Uterus (tissue), 4 donors: Measurements from ENCODE around the gene PAH. TPM values are rescaled to one million over a fixed set of nuclear protein-coding genes. Genes with fewer than 3 reads are reported as not detected.
"Not testable (repeated sequence)": the region's sequence is repeated elsewhere in the genome, so short reads cannot be mapped to it uniquely, and the experiment has no call there.

ENCODE experiments used
- DNase-seq, 2 donors: peaks; one replicate each; pipeline ENCODE4 v3.0.0-alpha.2; 2019 to 2020
- H3K27ac ChIP-seq, 2 donors: fragments of 200-600 bp; sonication (generic); 1 replicate in 1 of 2; 2 replicates in 1 of 2; pipeline ENCODE4 v1.5.1; 2016 to 2018
- H3K27me3 ChIP-seq, 2 donors: fragments of 200-600 bp; sonication (generic); one replicate each; pipeline ENCODE4 v1.5.1; 2018 to 2019; ENCODE audit warnings: control low read depth in 1 of 2
- H3K36me3 ChIP-seq, 2 donors: fragments of 200-600 bp; sonication (generic); one replicate each; pipeline ENCODE4 v1.5.1; 2019; ENCODE audit warnings: control low read depth in 1 of 2
- H3K4me1 ChIP-seq, 2 donors: fragments of 200-600 bp; sonication (generic); one replicate each; pipeline ENCODE4 v1.5.1; 2018 to 2019; ENCODE audit warnings: control low read depth in 1 of 2
- H3K4me3 ChIP-seq, 2 donors: fragments of 200-600 bp; sonication (generic); 1 replicate in 1 of 2; 2 replicates in 1 of 2; pipeline ENCODE4 v1.5.1; 2018 to 2019; ENCODE audit warnings: mild to moderate bottlenecking in 1 of 2
- H3K9me3 ChIP-seq, 2 donors: fragments of 200-600 bp; sonication (generic); one replicate each; pipeline ENCODE4 v1.5.1; 2019; ENCODE audit warnings: control low read depth in 1 of 2
- POLR2A ChIP-seq, 2 donors: fragments of 450-650 bp; IDR thresholded peaks; one replicate each; pipeline ENCODE4 v1.6.1; 2016; ENCODE audit warnings: antibody characterized with exemption in 2 of 2, mild to moderate bottlenecking in 1 of 2, moderate library complexity in 1 of 2
- intact Hi-C: fragments of 100-400 bp; cut with DNase I; formaldehyde crosslinking; loops from one replicate; pipeline ENCODE4 v1.15.1; 2023; ENCODE audit warnings: low total_unique reads
- total RNA-seq, 4 donors: library from RNA; depleted of rRNA in 3 of 4; stranded (reverse); fragments of >200 nt in 3 of 4; gene quantifications; one replicate each; pipeline versions ENCODE4 v1.1.0 to v1.2.4, GENCODE V29; 2014 to 2023
- TF ChIP-seq, protein P1 (sequence below), 4 experiments: fragments of 200-600 bp in 2 of 4; fragments of 450-650 bp in 2 of 4; sonication (generic) in 2 of 4; IDR thresholded peaks; one replicate each; pipeline ENCODE4 v1.5.1; 2016 to 2019; ENCODE audit warnings: antibody characterized with exemption in 4 of 4, mild to moderate bottlenecking in 2 of 4, moderate library complexity in 1 of 4
- donor health status: DM: yes; HTN: yes; CAD: no.

The PAH gene
- total RNA-seq, 4 donors from 2014 or later, result 0.18 TPM; not detected in 3

GRCh38 chr12:102833687-102834441 lies 83.2 kb downstream of the PAH start:
- Histone ChIP-seq H3K4me1 (no peaks in the 10 kb centered on the region), H3K36me3 (no peaks in the 10 kb centered on the region), H3K9me3 (no peaks in the 10 kb centered on the region), H3K27me3 (no peaks in the 10 kb centered on the region), H3K4me3 (no peak overlapping the region), H3K27ac (no peak overlapping the region)
- TF ChIP-seq POLR2A (IDR thresholded peaks at IDR 0.05), result no peak
- TF ChIP-seq, protein P1, sequence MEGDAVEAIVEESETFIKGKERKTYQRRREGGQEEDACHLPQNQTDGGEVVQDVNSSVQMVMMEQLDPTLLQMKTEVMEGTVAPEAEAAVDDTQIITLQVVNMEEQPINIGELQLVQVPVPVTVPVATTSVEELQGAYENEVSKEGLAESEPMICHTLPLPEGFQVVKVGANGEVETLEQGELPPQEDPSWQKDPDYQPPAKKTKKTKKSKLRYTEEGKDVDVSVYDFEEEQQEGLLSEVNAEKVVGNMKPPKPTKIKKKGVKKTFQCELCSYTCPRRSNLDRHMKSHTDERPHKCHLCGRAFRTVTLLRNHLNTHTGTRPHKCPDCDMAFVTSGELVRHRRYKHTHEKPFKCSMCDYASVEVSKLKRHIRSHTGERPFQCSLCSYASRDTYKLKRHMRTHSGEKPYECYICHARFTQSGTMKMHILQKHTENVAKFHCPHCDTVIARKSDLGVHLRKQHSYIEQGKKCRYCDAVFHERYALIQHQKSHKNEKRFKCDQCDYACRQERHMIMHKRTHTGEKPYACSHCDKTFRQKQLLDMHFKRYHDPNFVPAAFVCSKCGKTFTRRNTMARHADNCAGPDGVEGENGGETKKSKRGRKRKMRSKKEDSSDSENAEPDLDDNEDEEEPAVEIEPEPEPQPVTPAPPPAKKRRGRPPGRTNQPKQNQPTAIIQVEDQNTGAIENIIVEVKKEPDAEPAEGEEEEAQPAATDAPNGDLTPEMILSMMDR (IDR thresholded peaks at IDR 0.05), result no peak
- intact Hi-C loops, result no loop called here
- DNase-seq, result no peak

GRCh38 chr12:102832826-102833225 lies 84.2 kb downstream of the PAH start:
- H3K36me3 ChIP-seq, H3K27me3 ChIP-seq, DNase-seq, H3K27ac ChIP-seq, H3K4me3 ChIP-seq, H3K4me1 ChIP-seq, intact Hi-C loops, H3K9me3 ChIP-seq: not testable (repeated sequence)

DNA sequence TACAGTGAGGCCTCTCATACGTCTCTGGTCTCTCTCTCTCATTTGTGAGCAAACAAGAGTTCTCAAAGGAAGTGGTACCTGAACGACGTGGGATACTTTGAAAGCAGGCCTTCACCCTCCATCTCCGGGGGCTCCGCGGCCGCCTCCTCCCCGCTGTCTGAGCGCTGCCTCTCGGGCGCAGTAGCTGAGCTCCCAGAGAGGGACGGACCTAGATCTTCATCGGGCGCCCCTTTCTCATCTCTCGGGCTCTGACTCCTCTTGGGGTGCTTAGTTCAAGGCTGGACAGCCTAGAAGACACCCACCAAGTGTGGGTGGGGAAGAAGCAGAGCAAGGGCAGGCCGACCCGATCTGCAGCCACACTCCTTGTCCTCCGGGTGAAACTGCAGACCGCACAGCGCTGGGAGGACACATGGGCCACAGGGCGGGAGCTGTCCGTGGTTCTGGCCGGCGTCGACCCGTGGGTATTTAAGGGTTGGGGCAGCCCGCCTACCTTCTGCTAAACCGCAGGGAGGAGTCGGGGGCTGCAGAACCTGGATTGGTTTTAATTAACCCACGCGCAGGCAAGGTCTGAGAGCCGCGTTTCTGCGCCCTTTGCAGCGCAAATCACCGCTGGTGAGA lies 92.7 kb downstream of the PAH start:
- Histone ChIP-seq H3K9me3 (no peaks in the 10 kb centered on the region), H3K27me3 (no peaks in the 10 kb centered on the region), H3K36me3 (no peaks in the 10 kb centered on the region), H3K27ac (no peak overlapping the region), H3K4me1 (no peaks in the 10 kb centered on the region), H3K4me3 (no peak overlapping the region)
- TF ChIP-seq, protein P1 (IDR thresholded peaks at IDR 0.05), result no peak
- no peak for TF ChIP-seq POLR2A (IDR thresholded peaks at IDR 0.05)
- intact Hi-C loops, result no loop called here
- DNase-seq, result peak in 1 of 2 donors; percentile 23

GRCh38 chr12:102821149-102821548 lies 95.9 kb downstream of the PAH start:
- no peak for DNase-seq
- Histone ChIP-seq H3K9me3 (no peaks in the 10 kb centered on the region), H3K36me3 (no peaks in the 10 kb centered on the region), H3K4me1 (no peaks in the 10 kb centered on the region), H3K27me3 (no peaks in the 10 kb centered on the region), H3K27ac (no peak overlapping the region), H3K4me3 (no peak overlapping the region)
- intact Hi-C loops, result no loop called here
- TF ChIP-seq, protein P1 (IDR thresholded peaks at IDR 0.05), result no peak
- TF ChIP-seq POLR2A (IDR thresholded peaks at IDR 0.05), result no peak

- Histone ChIP-seq H3K4me1 (no peaks in the 10 kb centered on the region), H3K9me3 (no peaks in the 10 kb centered on the region), H3K36me3 (no peaks in the 10 kb centered on the region), H3K4me3 (no peak overlapping the region), H3K27ac (no peak overlapping the region), H3K27me3 (no peaks in the 10 kb centered on the region)
- TF ChIP-seq, protein P1 (IDR thresholded peaks at IDR 0.05), result peak; percentile 29 to 62 (median 50)
- no peak for TF ChIP-seq POLR2A (IDR thresholded peaks at IDR 0.05)
- intact Hi-C loops, result no loop called here
- DNase-seq, result no peak
Observed at GRCh38 chr12:102816816-102817434, 100.1 kb downstream of the PAH start.
